ENCODE results near the gene NR2F1. TPM values are rescaled to one million over a fixed set of nuclear protein-coding genes. Genes with fewer than 3 reads are reported as not detected.

NR2F1 gene
- total RNA-seq, 4 donors from 2014 or later, result 1.5 to 6.2 (median 3.2) TPM

DNA sequence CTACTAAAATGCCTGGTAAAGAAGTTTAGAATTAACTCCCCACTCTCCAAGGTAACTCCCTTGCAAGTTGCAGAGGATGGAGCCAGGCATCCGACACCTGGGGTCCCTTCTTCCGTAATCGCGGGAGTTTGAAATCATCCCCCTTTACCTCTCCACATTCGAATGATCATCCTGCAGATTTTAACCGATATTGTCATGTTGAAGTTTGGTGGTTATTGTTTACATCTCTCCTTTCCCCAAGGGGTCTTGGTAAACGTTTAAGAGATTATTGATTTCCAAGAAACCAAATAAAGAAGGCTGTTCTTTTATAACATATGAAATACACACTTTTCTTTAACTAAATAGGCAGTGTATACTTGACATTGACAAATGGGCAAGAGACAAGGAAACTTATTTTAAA is 26.7 kb downstream of the NR2F1 start:
- in situ Hi-C loops (cut with MboI; ENCODE audit: low pct_ligation_motif_present in 1 of 4, low pct_unique_long_range_greater_than_20kb in 1 of 4, low sequenced_read_pairs in 3 of 4), result loop anchor here in 3 of 4 donors (10.0 to 25.0 kb wide), 2 partner anchors 178 to 185 kb away; no protein-coding TSS in a partner anchor
- H3K9me3 ChIP-seq, result no peaks in the 10 kb centered on the region
- WGBS, 2 donors (ENCODE audit: low coverage in 1 of 2), result 7 to 19% methylated on average over 3 to 7 of the region's 7 CpGs
- intact Hi-C loops (cut with DNase I; ENCODE audit: low total_unique reads), result no loop called here
- no peak overlapping the region for H3K4me3 ChIP-seq
- H3K27ac ChIP-seq, result no peak overlapping the region
- no peaks in the 10 kb centered on the region for H3K36me3 ChIP-seq
- TF ChIP-seq EP300 (IDR thresholded peaks at IDR 0.05; ENCODE audit: low read depth) (no peak), POLR2A (IDR thresholded peaks at IDR 0.05) (no peak), POLR2AphosphoS5 (IDR thresholded peaks at IDR 0.05) (no peak)
- no peak for DNase-seq
- peaks cover 0 to 14% (median 7%) of the 10 kb centered on the region in 4 donors for H3K4me1 ChIP-seq
- peaks cover 100% of the 10 kb centered on the region for H3K27me3 ChIP-seq

DNA sequence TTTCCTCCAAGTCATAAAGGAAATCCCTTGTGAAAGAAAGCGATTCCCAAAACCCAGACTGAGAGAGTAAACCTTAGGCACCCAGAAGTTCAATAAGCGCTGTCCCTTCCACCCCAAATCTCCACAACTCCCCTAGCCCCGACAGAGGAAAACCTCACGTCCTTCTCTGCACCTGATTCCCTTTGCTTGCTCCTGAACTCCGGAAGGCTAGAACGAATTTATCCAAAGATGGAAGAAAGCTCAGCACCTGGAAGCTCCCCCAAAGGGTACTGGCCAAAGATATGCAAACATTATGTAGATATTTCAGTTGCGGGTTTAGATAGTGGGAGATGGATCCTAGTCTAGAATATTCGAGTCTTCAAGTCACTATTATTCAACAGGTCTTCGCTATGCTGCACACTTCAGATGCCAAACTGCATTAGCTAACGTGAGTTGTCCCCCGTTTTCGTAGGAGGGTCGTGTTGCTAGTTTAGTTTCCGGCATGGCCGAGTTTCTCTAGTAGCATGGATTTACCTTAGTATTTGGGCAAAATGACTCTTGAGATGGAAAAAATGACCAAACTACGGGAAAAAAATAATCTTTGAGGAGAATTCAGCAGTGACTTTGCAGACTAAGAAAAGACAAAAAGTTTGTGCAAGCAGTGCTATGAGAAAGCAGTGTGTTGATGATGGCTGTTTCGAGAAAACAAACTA is 27.7 kb downstream of the NR2F1 start:
- Histone ChIP-seq H3K27ac (no peak overlapping the region), H3K36me3 (no peaks in the 10 kb centered on the region), H3K9me3 (no peaks in the 10 kb centered on the region), H3K4me3 (no peak overlapping the region), H3K4me1 (peaks cover 0 to 14% (median 7%) of the 10 kb centered on the region in 4 donors), H3K27me3 (peaks cover 100% of the 10 kb centered on the region)
- WGBS, 2 donors (ENCODE audit: low coverage in 1 of 2), result 13 to 23% methylated on average over 6 to 17 of the region's 17 CpGs
- TF ChIP-seq POLR2A (IDR thresholded peaks at IDR 0.05) (no peak), POLR2AphosphoS5 (IDR thresholded peaks at IDR 0.05) (no peak), EP300 (IDR thresholded peaks at IDR 0.05; ENCODE audit: low read depth) (no peak)
- TF ChIP-seq, protein P1, sequence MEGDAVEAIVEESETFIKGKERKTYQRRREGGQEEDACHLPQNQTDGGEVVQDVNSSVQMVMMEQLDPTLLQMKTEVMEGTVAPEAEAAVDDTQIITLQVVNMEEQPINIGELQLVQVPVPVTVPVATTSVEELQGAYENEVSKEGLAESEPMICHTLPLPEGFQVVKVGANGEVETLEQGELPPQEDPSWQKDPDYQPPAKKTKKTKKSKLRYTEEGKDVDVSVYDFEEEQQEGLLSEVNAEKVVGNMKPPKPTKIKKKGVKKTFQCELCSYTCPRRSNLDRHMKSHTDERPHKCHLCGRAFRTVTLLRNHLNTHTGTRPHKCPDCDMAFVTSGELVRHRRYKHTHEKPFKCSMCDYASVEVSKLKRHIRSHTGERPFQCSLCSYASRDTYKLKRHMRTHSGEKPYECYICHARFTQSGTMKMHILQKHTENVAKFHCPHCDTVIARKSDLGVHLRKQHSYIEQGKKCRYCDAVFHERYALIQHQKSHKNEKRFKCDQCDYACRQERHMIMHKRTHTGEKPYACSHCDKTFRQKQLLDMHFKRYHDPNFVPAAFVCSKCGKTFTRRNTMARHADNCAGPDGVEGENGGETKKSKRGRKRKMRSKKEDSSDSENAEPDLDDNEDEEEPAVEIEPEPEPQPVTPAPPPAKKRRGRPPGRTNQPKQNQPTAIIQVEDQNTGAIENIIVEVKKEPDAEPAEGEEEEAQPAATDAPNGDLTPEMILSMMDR (IDR thresholded peaks at IDR 0.05), result no peak
- DNase-seq, result no peak
- in situ Hi-C loops (cut with MboI; ENCODE audit: low pct_ligation_motif_present in 1 of 4, low pct_unique_long_range_greater_than_20kb in 1 of 4, low sequenced_read_pairs in 3 of 4), result loop anchor here in 3 of 4 donors (10.0 to 25.0 kb wide), 2 partner anchors 177 to 184 kb away; no protein-coding TSS in a partner anchor
- intact Hi-C loops (cut with DNase I; ENCODE audit: low total_unique reads), result no loop called here

DNA sequence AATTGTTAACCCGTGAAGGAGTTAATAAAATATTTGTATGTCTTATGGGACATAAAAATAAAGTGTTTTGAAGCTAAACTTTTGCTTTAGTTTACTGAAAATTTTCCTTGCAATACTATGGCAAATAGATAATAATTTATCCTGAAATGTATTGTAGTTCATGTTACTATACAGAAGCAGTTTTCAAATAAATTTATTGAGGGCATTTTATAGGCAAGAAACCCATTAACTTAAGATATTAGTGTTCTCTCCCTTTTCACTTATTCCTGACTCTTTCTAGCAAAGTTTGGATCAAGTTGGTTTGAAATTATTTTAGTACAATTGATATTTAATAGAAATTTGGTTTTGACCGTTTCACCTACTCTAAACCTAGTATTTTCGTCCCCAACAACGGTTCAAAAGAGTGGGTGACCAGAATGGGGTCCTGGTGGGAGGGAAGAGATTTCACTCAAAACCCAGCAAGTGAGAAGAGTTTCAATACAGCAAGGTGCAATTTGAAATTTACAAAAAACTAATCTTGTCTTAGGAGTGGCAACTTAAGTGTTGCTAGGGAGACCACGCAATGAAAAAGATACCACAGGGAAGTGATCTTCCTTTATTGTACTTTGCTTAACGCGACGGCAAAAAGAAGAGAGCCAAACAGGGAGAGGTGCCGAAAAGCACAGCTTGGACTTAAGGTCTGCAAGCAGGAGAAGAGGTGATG is 28.4 kb downstream of the NR2F1 start:
- no peak for TF ChIP-seq POLR2AphosphoS5 (IDR thresholded peaks at IDR 0.05)
- TF ChIP-seq EP300 (IDR thresholded peaks at IDR 0.05; ENCODE audit: low read depth), result no peak
- TF ChIP-seq POLR2A (IDR thresholded peaks at IDR 0.05), result no peak
- TF ChIP-seq, protein P1 (IDR thresholded peaks at IDR 0.05), result no peak
- peaks cover 95% of the 10 kb centered on the region for H3K27me3 ChIP-seq
- no peaks in the 10 kb centered on the region for H3K36me3 ChIP-seq
- no peaks in the 10 kb centered on the region for H3K9me3 ChIP-seq
- intact Hi-C loops (cut with DNase I; ENCODE audit: low total_unique reads), result no loop called here
- DNase-seq, result no peak
- WGBS, 2 donors (ENCODE audit: low coverage in 1 of 2), result 5 to 9% methylated on average over 9 of the region's 9 CpGs
- H3K27ac ChIP-seq, result no peak overlapping the region
- H3K4me3 ChIP-seq, result no peak overlapping the region
- in situ Hi-C loops (cut with MboI; ENCODE audit: low pct_ligation_motif_present in 1 of 4, low pct_unique_long_range_greater_than_20kb in 1 of 4, low sequenced_read_pairs in 3 of 4), result loop anchor here in 3 of 4 donors (10.0 to 25.0 kb wide), 2 partner anchors 176 to 183 kb away; no protein-coding TSS in a partner anchor
- peaks cover 0 to 14% (median 7%) of the 10 kb centered on the region in 4 donors for H3K4me1 ChIP-seq

DNA sequence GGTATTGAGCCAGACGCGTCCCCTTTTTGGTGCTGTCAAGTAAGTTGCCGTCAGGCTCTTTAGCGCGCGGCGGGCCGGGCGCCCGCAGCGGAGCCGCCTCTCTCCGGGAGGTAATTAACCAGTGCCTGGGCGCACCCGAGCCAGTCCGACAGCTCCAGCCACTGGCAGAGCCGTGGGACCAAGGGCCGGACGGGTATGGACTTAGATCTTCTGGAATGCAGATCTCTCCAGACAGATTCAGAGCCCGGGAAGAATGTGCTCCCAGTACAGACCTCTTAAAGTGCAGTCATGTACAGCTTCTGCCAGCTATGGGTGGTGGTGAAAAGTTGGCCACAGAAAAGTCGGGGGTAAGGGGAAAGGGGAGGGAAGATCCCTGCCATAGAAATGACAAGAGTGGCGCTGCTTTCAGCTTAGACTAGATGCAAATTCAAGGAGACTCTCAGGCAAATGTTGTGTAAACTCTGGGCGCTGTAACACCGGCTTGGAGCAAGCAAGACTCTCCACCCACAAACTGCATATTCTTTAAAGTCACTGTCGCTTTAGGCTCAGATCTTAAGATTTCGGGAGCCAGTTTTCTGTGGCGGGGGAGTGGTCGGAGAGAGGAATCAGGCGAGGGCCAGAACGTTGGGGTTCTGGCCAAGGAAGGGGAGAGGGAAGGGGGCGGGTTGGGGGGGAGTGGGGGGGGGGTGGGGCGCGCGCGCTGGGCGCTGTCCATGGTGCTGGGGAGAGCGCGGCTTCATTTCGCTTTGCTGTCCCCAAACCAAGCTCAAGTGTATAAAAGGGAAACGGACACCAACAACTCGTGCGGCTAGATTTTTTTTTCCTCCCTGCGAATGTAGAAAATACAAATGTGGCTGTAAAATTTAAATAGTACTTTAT is 29.2 kb downstream of the NR2F1 start:
- Histone ChIP-seq H3K4me1 (peaks cover 0 to 14% (median 7%) of the 10 kb centered on the region in 4 donors), H3K4me3 (no peak overlapping the region), H3K27ac (no peak overlapping the region), H3K27me3 (peaks cover 88% of the 10 kb centered on the region), H3K9me3 (no peaks in the 10 kb centered on the region), H3K36me3 (no peaks in the 10 kb centered on the region)
- intact Hi-C loops (cut with DNase I; ENCODE audit: low total_unique reads), result no loop called here
- DNase-seq, result no peak
- WGBS, 2 donors (ENCODE audit: low coverage in 1 of 2), result 8 to 10% methylated on average over 2 to 41 of the region's 43 CpGs
- in situ Hi-C loops (cut with MboI; ENCODE audit: low pct_ligation_motif_present in 1 of 4, low pct_unique_long_range_greater_than_20kb in 1 of 4, low sequenced_read_pairs in 3 of 4), result loop anchor here in 3 of 4 donors (10.0 to 25.0 kb wide), 2 partner anchors 175 to 183 kb away; no protein-coding TSS in a partner anchor
- TF ChIP-seq POLR2A (IDR thresholded peaks at IDR 0.05) (no peak), POLR2AphosphoS5 (IDR thresholded peaks at IDR 0.05) (no peak), EP300 (IDR thresholded peaks at IDR 0.05; ENCODE audit: low read depth) (no peak)
- TF ChIP-seq, protein P1 (IDR thresholded peaks at IDR 0.05), result no peak
